ENCODE data around the gene CMTM8. TPM values are rescaled to one million over a fixed set of nuclear protein-coding genes. Genes with fewer than 3 reads are reported as not detected.

Gene CMTM8
- total RNA-seq, 2 experiments from 2014 or later, result 6.1 to 7.5 TPM

DNA sequence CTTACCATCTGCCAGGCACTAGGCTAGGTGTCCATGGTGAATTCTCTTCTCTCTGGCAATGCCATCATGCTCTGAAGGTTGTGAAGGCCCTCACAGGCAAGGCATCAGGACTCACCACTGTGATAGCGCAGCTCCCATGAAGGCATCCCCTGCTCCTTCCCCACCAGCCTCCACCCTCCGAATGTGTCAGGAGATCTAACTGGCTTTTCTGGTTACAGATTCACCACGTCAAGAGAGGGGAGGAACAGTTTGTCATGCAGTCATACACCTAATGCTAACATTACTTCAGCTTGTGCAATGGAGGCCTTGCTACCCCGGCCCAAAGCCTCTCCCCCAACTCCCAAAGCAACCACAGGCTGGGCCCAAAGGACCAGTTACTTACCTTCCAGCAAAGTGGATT is 8.9 kb upstream of the CMTM8 start:
- DNase-seq (no peak), ATAC-seq (ENCODE audit: poor library complexity) (no peak)
- Histone ChIP-seq H3K9me3 (ENCODE audit: control insufficient read depth in 1 of 2, insufficient read depth in 1 of 2, low read length in 2 of 2) (no peaks in the 10 kb centered on the region), H3K4me3 (ENCODE audit: low read length) (no peak overlapping the region), H3K27me3 (ENCODE audit: control insufficient read depth in 1 of 2, insufficient read depth in 2 of 2, low read length in 2 of 2) (no peaks in the 10 kb centered on the region), H3K36me3 (ENCODE audit: insufficient read depth, low read length) (no peaks in the 10 kb centered on the region), H3K4me1 (ENCODE audit: insufficient read depth, low read length) (no peaks in the 10 kb centered on the region), H3K27ac (ENCODE audit: low read depth in 1 of 2, low read length in 2 of 2) (no peak overlapping the region)
- H3K27me3 Mint-ChIP-seq, result no peaks in the 10 kb centered on the region
- ChIA-PET CTCF (no interaction called here), POLR2A (no interaction called here)
- no peak overlapping the region for H3K27ac Mint-ChIP-seq
- H3K36me3 Mint-ChIP-seq (ENCODE audit: low read depth), result no peaks in the 10 kb centered on the region
- H3K4me1 Mint-ChIP-seq (ENCODE audit: low read depth), result no peaks in the 10 kb centered on the region
- intact Hi-C loops (cut with DNase I, micrococcal nuclease), result no loop called here
- TF ChIP-seq, protein P1, sequence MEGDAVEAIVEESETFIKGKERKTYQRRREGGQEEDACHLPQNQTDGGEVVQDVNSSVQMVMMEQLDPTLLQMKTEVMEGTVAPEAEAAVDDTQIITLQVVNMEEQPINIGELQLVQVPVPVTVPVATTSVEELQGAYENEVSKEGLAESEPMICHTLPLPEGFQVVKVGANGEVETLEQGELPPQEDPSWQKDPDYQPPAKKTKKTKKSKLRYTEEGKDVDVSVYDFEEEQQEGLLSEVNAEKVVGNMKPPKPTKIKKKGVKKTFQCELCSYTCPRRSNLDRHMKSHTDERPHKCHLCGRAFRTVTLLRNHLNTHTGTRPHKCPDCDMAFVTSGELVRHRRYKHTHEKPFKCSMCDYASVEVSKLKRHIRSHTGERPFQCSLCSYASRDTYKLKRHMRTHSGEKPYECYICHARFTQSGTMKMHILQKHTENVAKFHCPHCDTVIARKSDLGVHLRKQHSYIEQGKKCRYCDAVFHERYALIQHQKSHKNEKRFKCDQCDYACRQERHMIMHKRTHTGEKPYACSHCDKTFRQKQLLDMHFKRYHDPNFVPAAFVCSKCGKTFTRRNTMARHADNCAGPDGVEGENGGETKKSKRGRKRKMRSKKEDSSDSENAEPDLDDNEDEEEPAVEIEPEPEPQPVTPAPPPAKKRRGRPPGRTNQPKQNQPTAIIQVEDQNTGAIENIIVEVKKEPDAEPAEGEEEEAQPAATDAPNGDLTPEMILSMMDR (IDR thresholded peaks at IDR 0.05), result no peak
- H3K9me3 Mint-ChIP-seq, result peaks cover 2% of the 10 kb centered on the region
- H3K4me3 Mint-ChIP-seq, result no peak overlapping the region

DNA sequence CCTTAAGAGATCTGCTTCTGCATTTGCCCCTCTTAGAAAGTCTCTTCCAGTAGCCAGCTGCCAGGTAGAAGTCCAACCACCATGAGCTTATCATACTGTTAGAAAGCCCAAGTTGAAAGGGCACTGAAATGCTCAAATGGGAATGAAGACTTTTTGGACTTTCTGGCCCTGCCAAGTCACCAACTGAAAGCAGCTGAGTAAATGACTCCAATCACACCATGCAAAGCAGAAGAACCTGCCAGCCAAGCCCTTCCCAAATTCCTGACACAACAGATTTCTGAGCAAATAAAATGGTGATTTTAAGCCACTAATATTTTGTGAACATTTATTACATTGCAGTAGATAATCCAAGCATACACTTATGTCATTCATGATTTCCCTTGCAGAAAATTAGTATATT is 2.1 kb upstream of the CMTM8 start:
- no peaks in the 10 kb centered on the region for H3K27me3 ChIP-seq (ENCODE audit: control insufficient read depth in 1 of 2, insufficient read depth in 2 of 2, low read length in 2 of 2)
- H3K4me3 ChIP-seq (ENCODE audit: low read length), result no peak overlapping the region
- Mint-ChIP-seq H3K27ac (peak overlapping the region; percentile 12), H3K9me3 (no peaks in the 10 kb centered on the region), H3K27me3 (no peaks in the 10 kb centered on the region), H3K4me1 (ENCODE audit: low read depth) (peaks cover 39% of the 10 kb centered on the region), H3K36me3 (ENCODE audit: low read depth) (peaks cover 10% of the 10 kb centered on the region), H3K4me3 (peak overlapping the region; percentile 72)
- DNase-seq, result no peak
- POLR2A ChIA-PET, result interaction anchor here (1.1 kb wide), 1 partner anchor 45 kb away, joined by 4 read pairs; no protein-coding TSS in a partner anchor
- ATAC-seq (ENCODE audit: poor library complexity), result no peak
- TF ChIP-seq, protein P1 (IDR thresholded peaks at IDR 0.05), result no peak
- H3K9me3 ChIP-seq (ENCODE audit: control insufficient read depth in 1 of 2, insufficient read depth in 1 of 2, low read length in 2 of 2), result no peaks in the 10 kb centered on the region
- intact Hi-C loops (cut with DNase I, micrococcal nuclease), result loop anchor here (5.0 kb wide), 4 partner anchors 51 to 446 kb away; no protein-coding TSS in a partner anchor
- CTCF ChIA-PET, result interaction anchor here (0.9 to 1.4 kb wide), 3 partner anchors 61 to 132 kb away, joined by 3 read pairs; no protein-coding TSS in a partner anchor
- no peaks in the 10 kb centered on the region for H3K36me3 ChIP-seq (ENCODE audit: insufficient read depth, low read length)
- no peak overlapping the region for H3K27ac ChIP-seq (ENCODE audit: low read depth in 1 of 2, low read length in 2 of 2)
- H3K4me1 ChIP-seq (ENCODE audit: insufficient read depth, low read length), result peaks cover 30% of the 10 kb centered on the region

DNA sequence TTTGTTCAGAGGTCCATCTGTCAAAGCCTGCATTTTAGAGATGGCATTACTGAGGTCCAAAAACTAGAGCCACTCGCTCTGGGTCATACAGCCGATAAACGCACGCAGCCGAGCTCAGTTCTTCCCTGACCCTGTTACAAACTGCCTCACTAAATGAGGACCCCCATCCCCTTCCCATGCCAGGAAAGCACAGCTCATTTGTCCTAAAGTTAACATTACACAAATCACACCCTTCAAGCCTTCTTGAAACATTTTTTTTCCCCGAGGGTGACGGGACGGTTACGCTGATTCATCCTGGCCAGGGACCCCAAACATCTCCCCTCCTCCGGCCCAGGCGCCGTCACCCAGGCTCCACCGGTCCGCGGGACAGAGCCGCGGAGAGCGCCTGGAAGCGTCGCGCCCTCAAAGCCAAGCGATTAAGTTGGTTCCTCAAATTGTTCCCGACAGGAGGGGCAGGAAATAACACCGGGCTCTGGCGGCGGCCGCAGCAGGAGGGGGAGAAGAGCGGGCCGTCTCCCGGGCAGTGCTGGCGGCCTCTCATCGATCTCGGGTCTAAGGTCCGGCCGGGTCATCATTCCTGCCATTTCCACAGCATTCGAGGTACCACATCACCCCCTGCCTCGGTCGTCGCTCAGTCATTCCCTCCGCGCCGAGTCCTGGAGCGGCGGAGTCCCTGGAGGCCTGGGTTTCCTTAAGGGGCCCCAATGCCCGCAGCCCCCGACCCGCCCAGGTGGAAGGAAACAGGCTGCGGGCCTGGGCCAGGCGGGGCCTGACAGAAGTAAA is 619 bp upstream of the CMTM8 start:
- Mint-ChIP-seq H3K9me3 (no peaks in the 10 kb centered on the region), H3K27ac (peak overlapping the region; percentile 12), H3K27me3 (no peaks in the 10 kb centered on the region), H3K4me1 (ENCODE audit: low read depth) (peaks cover 48% of the 10 kb centered on the region), H3K4me3 (peak overlapping the region; percentile 72), H3K36me3 (ENCODE audit: low read depth) (peaks cover 12% of the 10 kb centered on the region)
- ChIA-PET CTCF (interaction anchor here (0.8 to 1.4 kb wide), 2 partner anchors 59 to 97 kb away, joined by 3 read pairs; no protein-coding TSS in a partner anchor), POLR2A (interaction anchor here (0.6 to 3.5 kb wide), 7 partner anchors 31 to 259 kb away, joined by 3 to 24 read pairs (median 3); no protein-coding TSS in a partner anchor)
- Histone ChIP-seq H3K27me3 (ENCODE audit: control insufficient read depth in 1 of 2, insufficient read depth in 2 of 2, low read length in 2 of 2) (no peaks in the 10 kb centered on the region), H3K9me3 (ENCODE audit: control insufficient read depth in 1 of 2, insufficient read depth in 1 of 2, low read length in 2 of 2) (no peaks in the 10 kb centered on the region), H3K36me3 (ENCODE audit: insufficient read depth, low read length) (no peaks in the 10 kb centered on the region), H3K4me1 (ENCODE audit: insufficient read depth, low read length) (peaks cover 31% of the 10 kb centered on the region), H3K4me3 (ENCODE audit: low read length) (peak overlapping the region; percentile 80), H3K27ac (ENCODE audit: low read depth in 1 of 2, low read length in 2 of 2) (no peak overlapping the region)
- intact Hi-C loops (cut with DNase I, micrococcal nuclease), result loop anchor here (5.0 kb wide), 4 partner anchors 49 to 444 kb away; no protein-coding TSS in a partner anchor
- no peak for ATAC-seq (ENCODE audit: poor library complexity)
- TF ChIP-seq, protein P1 (IDR thresholded peaks at IDR 0.05), result no peak
- peak in 3 of 14 experiments; percentile 17 to 40 (median 39) for DNase-seq
